Activated T-helper 17 cell treated with anti-CD3 and anti-CD28 coated beads, Interleukin-2, amount 50 U/mL, for 72 hours (primary cell): ENCODE measurements around the gene POTEI. TPM values are rescaled to one million over a fixed set of nuclear protein-coding genes. Genes with fewer than 3 reads are reported as not detected.
"Not testable (repeated sequence)": the region's sequence is repeated elsewhere in the genome, so short reads cannot be mapped to it uniquely, and the experiment has no call there.

Experiments used
- ATAC-seq: fragments of 150-1000 bp; cut with Tn5 transposase; replicated peaks from 2 replicates; pipeline ENCODE4 v1.10.0; 2021; ENCODE audit warnings: mild to moderate bottlenecking, moderate library complexity
- H3K27ac Mint-ChIP-seq: one replicate; pipeline ENCODE4 v1.8.0; 2022; ENCODE audit warnings: mixed read lengths
- H3K27me3 Mint-ChIP-seq: one replicate; pipeline ENCODE4 v1.8.0; 2022; ENCODE audit warnings: mixed read lengths
- H3K36me3 Mint-ChIP-seq: one replicate; pipeline ENCODE4 v1.8.0; 2022; ENCODE audit warnings: low read depth, mild to moderate bottlenecking, mixed read lengths
- H3K4me1 Mint-ChIP-seq: one replicate; pipeline ENCODE4 v1.8.0; 2022; ENCODE audit warnings: mixed read lengths
- H3K4me3 Mint-ChIP-seq: one replicate; pipeline ENCODE4 v1.8.0; 2022; ENCODE audit warnings: mild to moderate bottlenecking, mixed read lengths
- H3K9me3 Mint-ChIP-seq: one replicate; pipeline ENCODE4 v1.8.0; 2022; ENCODE audit warnings: mixed read lengths
- total RNA-seq, 2 donors: library from RNA; stranded (reverse); gene quantifications; one replicate each; pipeline ENCODE4 v1.2.3, GENCODE V29; 2022

POTEI gene
- total RNA-seq, result not detected

GRCh38 chr2:130509228-130509627 is at the start of gene POTEI:
TSS of gene POTEI (minus strand) at chr2:130509328. CDS start at chr2:130509235, 93 bp downstream.
- H3K27ac Mint-ChIP-seq, H3K4me3 Mint-ChIP-seq, H3K9me3 Mint-ChIP-seq, H3K27me3 Mint-ChIP-seq, ATAC-seq, H3K4me1 Mint-ChIP-seq, H3K36me3 Mint-ChIP-seq: not testable (repeated sequence)

- not testable (repeated sequence) for H3K27me3 Mint-ChIP-seq, H3K36me3 Mint-ChIP-seq, H3K27ac Mint-ChIP-seq, H3K9me3 Mint-ChIP-seq, H3K4me1 Mint-ChIP-seq, H3K4me3 Mint-ChIP-seq, ATAC-seq
These were observed 47.3 kb upstream of the POTEI start for GRCh38 chr2:130556441-130556840.

DNA sequence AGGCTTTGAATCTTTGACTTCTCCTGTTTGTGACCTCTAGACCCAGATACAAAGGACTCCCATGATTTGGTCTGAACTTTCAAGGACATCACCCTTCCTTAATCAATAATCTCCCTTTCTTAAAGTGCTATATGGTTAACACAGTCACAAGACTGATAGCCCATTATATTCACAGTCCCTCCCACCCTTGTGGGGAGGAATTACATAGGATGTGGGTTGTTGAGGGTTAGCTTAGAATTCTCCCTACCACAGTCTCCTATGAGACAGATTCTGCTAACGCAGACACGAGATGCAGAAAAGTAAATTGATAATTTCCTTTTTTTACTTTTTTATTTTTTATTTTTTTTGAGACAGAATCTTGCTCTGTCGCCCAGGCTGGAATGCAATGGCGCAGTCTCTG is 45.0 kb upstream of the POTEI start:
- not testable (repeated sequence) for H3K27me3 Mint-ChIP-seq, H3K36me3 Mint-ChIP-seq, H3K9me3 Mint-ChIP-seq, H3K27ac Mint-ChIP-seq, H3K4me1 Mint-ChIP-seq, ATAC-seq, H3K4me3 Mint-ChIP-seq

DNA sequence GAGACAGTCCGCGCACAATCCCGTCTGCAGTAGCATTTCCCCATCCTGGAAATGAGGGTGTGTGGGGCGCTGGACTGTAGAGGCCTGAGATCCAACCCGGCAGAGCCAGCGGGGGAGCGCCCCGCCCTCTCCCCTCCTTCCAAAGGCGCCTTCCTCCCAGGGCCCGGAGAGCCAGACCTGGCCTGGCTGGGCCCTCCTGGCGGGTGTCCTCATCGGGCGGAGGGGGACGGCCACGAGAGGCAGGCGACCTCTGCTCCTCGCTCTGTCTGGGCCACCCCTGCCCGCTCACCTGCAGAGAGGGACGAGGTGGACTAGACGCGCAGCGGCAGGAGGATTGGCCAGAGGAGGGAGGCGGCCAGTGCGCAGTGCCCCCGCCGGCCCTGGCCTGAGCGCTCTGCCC is 40.3 kb upstream of the POTEI start:
- H3K9me3 Mint-ChIP-seq, H3K4me1 Mint-ChIP-seq, H3K27ac Mint-ChIP-seq, H3K27me3 Mint-ChIP-seq, H3K36me3 Mint-ChIP-seq, ATAC-seq, H3K4me3 Mint-ChIP-seq: not testable (repeated sequence)

- not testable (repeated sequence) for H3K27ac Mint-ChIP-seq, H3K4me1 Mint-ChIP-seq, H3K27me3 Mint-ChIP-seq, H3K9me3 Mint-ChIP-seq, H3K36me3 Mint-ChIP-seq, H3K4me3 Mint-ChIP-seq, ATAC-seq
These were observed 39.3 kb upstream of the POTEI start for GRCh38 chr2:130548418-130548817.

GRCh38 chr2:130544978-130545377 is 35.9 kb upstream of the POTEI start:
- H3K4me1 Mint-ChIP-seq, H3K36me3 Mint-ChIP-seq, H3K27ac Mint-ChIP-seq, H3K27me3 Mint-ChIP-seq, H3K4me3 Mint-ChIP-seq, ATAC-seq, H3K9me3 Mint-ChIP-seq: not testable (repeated sequence)

DNA sequence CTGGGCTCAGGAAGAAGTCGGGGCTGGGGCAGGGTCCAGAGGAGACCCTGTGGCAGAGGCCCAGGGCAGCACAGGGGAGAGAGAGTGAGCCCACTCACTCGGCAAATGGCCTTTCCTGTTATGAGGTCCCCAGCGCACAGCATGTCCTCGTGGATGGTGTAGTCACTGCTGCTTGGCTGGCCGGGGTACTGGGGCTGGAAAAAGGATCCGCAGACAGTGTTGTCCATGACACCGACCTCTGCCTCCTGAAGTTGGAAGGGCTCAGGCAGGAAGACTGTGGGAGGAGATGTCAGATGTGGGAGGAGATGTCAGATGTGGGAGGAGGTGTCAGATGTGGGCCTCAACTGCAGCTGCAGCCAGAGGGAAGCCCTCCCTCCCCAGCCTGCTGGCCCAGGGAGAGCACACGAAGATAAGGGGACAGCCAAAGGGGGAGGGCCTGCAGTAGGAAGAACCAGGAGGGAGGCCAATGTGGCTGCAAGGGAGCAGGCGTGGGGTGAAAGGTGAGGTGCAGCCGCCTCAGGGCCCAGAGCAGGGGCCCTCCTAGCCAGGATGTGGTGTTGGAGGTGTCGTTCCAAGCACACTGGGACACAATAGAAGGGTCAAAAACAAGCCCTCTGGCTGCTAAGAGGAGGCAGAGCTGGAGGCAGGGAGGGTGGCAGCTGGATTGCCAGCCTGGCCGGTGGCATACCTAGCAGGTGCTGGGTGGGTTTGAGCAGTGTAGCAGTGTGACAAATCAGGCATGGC is 34.8 kb upstream of the POTEI start:
- H3K4me1 Mint-ChIP-seq, H3K9me3 Mint-ChIP-seq, H3K27me3 Mint-ChIP-seq, H3K4me3 Mint-ChIP-seq, H3K27ac Mint-ChIP-seq, H3K36me3 Mint-ChIP-seq: not testable (repeated sequence)
- ATAC-seq, result peak; percentile 18

DNA sequence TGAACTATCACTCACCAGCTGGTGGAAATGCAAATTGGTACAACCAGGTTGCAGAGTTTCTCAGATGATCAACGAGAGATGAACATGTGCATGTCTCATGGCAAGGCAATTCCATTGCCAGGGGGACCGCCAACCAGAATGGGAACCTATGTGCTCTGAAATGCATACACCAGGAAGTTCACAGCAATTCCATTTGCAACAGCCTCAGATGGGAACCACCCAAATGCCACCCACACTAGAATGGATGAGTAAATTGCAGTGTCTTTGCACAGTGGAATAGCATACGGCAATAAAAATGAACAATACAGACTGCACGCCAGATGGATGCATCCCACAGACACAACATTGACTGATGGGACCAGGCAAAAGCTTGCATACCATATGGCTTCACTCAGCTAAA is 33.7 kb upstream of the POTEI start:
- H3K27me3 Mint-ChIP-seq, H3K9me3 Mint-ChIP-seq, H3K36me3 Mint-ChIP-seq, ATAC-seq, H3K27ac Mint-ChIP-seq, H3K4me1 Mint-ChIP-seq, H3K4me3 Mint-ChIP-seq: not testable (repeated sequence)

DNA sequence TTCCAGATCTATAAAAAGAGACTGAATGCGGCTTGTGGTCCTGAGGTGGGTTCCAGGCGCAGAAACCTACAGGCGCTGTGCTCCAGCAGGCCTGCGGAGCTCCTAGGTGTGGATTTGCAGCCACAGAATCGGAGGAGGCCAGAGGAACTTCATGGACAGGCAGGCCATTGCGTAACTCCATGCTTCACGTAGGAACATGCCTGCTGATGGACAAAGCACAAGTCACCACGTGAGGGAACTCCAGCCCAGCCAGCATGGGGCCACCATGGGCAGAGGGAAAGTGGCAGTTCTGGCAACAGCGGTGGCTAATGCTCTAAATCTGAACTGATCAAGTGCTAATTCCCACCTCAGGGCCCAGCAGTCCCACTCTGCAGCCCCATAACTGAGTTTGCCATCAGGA is 29.1 kb upstream of the POTEI start:
- H3K36me3 Mint-ChIP-seq, H3K27ac Mint-ChIP-seq, H3K4me3 Mint-ChIP-seq, H3K4me1 Mint-ChIP-seq, H3K27me3 Mint-ChIP-seq, H3K9me3 Mint-ChIP-seq, ATAC-seq: not testable (repeated sequence)

- not testable (repeated sequence) for H3K27ac Mint-ChIP-seq, ATAC-seq, H3K4me1 Mint-ChIP-seq, H3K9me3 Mint-ChIP-seq, H3K27me3 Mint-ChIP-seq, H3K36me3 Mint-ChIP-seq, H3K4me3 Mint-ChIP-seq
These were observed 27.5 kb upstream of the POTEI start for GRCh38 chr2:130536654-130537053.

- H3K9me3 Mint-ChIP-seq, H3K4me1 Mint-ChIP-seq, H3K4me3 Mint-ChIP-seq, H3K27ac Mint-ChIP-seq, H3K36me3 Mint-ChIP-seq, H3K27me3 Mint-ChIP-seq: not testable (repeated sequence)
- peak; percentile 47 for ATAC-seq
These were observed 22.5 kb upstream of the POTEI start for GRCh38 chr2:130531672-130532071.

DNA sequence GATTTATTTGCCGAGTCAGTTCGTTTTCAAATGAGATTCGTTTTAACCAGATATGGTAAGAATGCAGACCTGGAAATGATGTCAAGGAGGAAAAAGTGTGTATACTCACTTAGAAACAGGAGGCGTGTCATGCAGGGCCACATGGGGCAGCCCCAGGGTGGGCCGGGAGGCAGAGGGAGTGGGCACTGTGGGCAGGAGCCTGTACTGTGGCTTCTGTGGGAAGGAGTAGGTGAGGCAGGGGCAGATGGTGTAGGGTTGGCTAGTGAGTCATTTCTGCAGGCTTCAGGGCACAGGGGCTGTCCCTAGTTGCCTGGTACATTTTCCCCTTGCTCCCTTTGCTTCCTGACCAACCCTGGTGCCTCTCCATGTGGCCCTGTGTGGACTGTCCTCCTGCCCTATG is 22.1 kb upstream of the POTEI start:
- not testable (repeated sequence) for H3K36me3 Mint-ChIP-seq
- peak; percentile 97 for ATAC-seq

DNA sequence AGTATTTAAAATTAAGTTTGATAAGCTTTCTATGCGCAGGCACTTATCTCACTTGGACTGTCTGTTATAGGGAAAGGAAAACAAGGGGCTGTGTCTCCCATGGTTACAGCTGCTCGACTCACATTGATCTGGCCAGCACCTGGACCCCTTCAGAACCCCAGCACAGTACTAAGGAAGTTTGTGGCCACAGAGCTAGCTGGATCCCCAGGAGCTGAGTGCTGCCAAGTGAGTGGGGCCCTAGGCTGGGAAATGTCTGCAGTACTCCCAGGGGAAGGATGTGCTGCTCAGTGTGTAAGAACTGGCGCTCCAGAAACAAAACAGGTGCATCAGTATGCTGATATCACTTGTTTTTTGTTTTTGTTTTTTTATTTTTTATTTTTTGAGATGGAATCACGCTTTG is 21.1 kb upstream of the POTEI start:
- not testable (repeated sequence) for H3K27ac Mint-ChIP-seq, H3K36me3 Mint-ChIP-seq, ATAC-seq, H3K27me3 Mint-ChIP-seq, H3K4me1 Mint-ChIP-seq, H3K9me3 Mint-ChIP-seq, H3K4me3 Mint-ChIP-seq

More for the DNA sequence above, 22.1 kb upstream of the POTEI start:
- H3K4me1 Mint-ChIP-seq, H3K4me3 Mint-ChIP-seq, H3K9me3 Mint-ChIP-seq, H3K27ac Mint-ChIP-seq, H3K27me3 Mint-ChIP-seq: not testable (repeated sequence)

- not testable (repeated sequence) for H3K36me3 Mint-ChIP-seq, H3K4me1 Mint-ChIP-seq, H3K4me3 Mint-ChIP-seq, H3K9me3 Mint-ChIP-seq, H3K27ac Mint-ChIP-seq, H3K27me3 Mint-ChIP-seq, ATAC-seq
These were observed 20.4 kb upstream of the POTEI start for GRCh38 chr2:130529545-130529944.

GRCh38 chr2:130527365-130527967 is 18.3 kb upstream of the POTEI start:
- H3K27ac Mint-ChIP-seq, H3K36me3 Mint-ChIP-seq, ATAC-seq, H3K9me3 Mint-ChIP-seq, H3K4me3 Mint-ChIP-seq, H3K27me3 Mint-ChIP-seq, H3K4me1 Mint-ChIP-seq: not testable (repeated sequence)

DNA sequence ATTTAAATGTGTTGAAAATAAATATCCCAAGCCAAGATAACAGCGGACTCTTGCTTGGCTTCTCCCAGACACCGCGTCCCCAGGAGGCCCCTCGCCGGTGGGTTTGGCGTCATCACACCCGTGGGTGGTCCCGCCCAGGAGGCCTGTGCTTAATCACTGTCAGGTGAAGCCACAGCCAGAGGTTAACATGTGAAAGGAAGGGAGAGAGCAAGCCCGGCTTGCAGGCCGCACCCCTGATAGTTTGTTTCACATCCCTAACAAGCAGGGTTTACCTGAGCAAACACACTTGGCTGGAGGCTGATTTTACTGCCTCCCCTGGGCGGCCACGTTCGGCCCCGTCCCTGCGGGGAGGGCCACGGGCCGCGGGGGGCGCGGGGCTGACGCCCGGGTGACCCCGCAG is 13.3 kb upstream of the POTEI start:
- H3K9me3 Mint-ChIP-seq, H3K4me1 Mint-ChIP-seq, H3K27me3 Mint-ChIP-seq, H3K27ac Mint-ChIP-seq, H3K36me3 Mint-ChIP-seq, ATAC-seq, H3K4me3 Mint-ChIP-seq: not testable (repeated sequence)
